ENCODE data around the gene PI4K2B. TPM values are rescaled to one million over a fixed set of nuclear protein-coding genes. Genes with fewer than 3 reads are reported as not detected.

Gene PI4K2B
- 2.3 to 8.6 TPM (median 8.0 TPM) in 5 replicates for total RNA-seq (2022; extraction: Qiagen RNA extraction; ENCODE audit: low read depth)

GRCh38 chr4:25233737-25234389 is at the start of gene PI4K2B:
PI4K2B (plus strand) TSS chr4:25234033; CDS start chr4:25234164, 131 bp downstream.

GRCh38 chr4:25312496-25313200 is 78.8 kb downstream of the PI4K2B start, which contains the start of gene ZCCHC4:
ZCCHC4 (plus strand) TSS chr4:25312774; CDS start chr4:25312810, 36 bp downstream.

Other genes starting within 250 kb of the PI4K2B start
- gene LGI2, start 203.1 kb upstream of the PI4K2B start, total RNA-seq (2022; extraction: Qiagen RNA extraction; ENCODE audit: low read depth), result 0.09 to 0.38 TPM (median 0.25 TPM) in 5 replicates
- 2.1 to 3.2 TPM (median 2.5 TPM) in 5 replicates for gene SEPSECS, start 73.6 kb upstream of the PI4K2B start, total RNA-seq (2022; extraction: Qiagen RNA extraction; ENCODE audit: low read depth)
- 3.9 to 5.1 TPM (median 4.5 TPM) in 5 replicates for gene ZCCHC4, start 78.7 kb downstream of the PI4K2B start, total RNA-seq (2022; extraction: Qiagen RNA extraction; ENCODE audit: low read depth)
- 7.2 to 13.2 TPM (median 12.5 TPM) in 5 replicates for gene ANAPC4, start 143.2 kb downstream of the PI4K2B start, total RNA-seq (2022; extraction: Qiagen RNA extraction; ENCODE audit: low read depth)

Measured in A549 treated with RU486 at 1 μM for 4 hours (cell line).